Keratinocyte (primary cell): ENCODE data around the gene CAP1. TPM values are rescaled to one million over a fixed set of nuclear protein-coding genes. Genes with fewer than 3 reads are reported as not detected.

ENCODE experiments used
- DNase-seq: peaks from one replicate; pipeline ENCODE4 v3.0.0-alpha.2; 2011; ENCODE audit warnings: low read depth, missing footprints, low spot score
- FAIRE-seq: peaks from 2 replicates; lab custom pipeline; 2011; peaks lifted over from hg19 to GRCh38; lab: Jason Lieb, UNC
- H2AFZ ChIP-seq: 2 replicates; pipeline ENCODE4 v1.6.0; 2012; ENCODE audit warnings: low read length, control low read depth, inconsistent platforms; ENCODE audit not compliant: control insufficient read depth
- H3K27ac ChIP-seq: 2 replicates; pipeline ENCODE4 v1.5.1; 2011; ENCODE audit warnings: low read length; ENCODE audit not compliant: control insufficient read depth, insufficient read depth
- H3K27me3 ChIP-seq: 3 replicates; pipeline ENCODE4 v1.6.0; 2011; ENCODE audit warnings: low read length; ENCODE audit not compliant: control insufficient read depth, insufficient read depth; ENCODE audit errors: extremely low read depth
- H3K36me3 ChIP-seq, 2 experiments: 2 replicates in 1 of 2; 3 replicates in 1 of 2; pipeline ENCODE4 v1.5.1; 2011; ENCODE audit warnings: low read length in 2 of 2, mild to moderate bottlenecking in 1 of 2; ENCODE audit not compliant: control insufficient read depth in 2 of 2, insufficient read depth in 2 of 2; ENCODE audit errors: extremely low read depth in 1 of 2
- H3K4me1 ChIP-seq: 3 replicates; pipeline ENCODE4 v1.5.1; 2011; ENCODE audit warnings: low read length; ENCODE audit not compliant: control insufficient read depth, insufficient read depth; ENCODE audit errors: extremely low read depth
- H3K4me2 ChIP-seq: 3 replicates; pipeline ENCODE4 v1.6.0; 2011; ENCODE audit warnings: low read depth, low read length; ENCODE audit not compliant: control insufficient read depth, insufficient read depth; ENCODE audit errors: extremely low read depth
- H3K4me3 ChIP-seq, 3 experiments: fragments of 200-600 bp in 1 of 3; sonication (generic) in 1 of 3; 2 replicates in 2 of 3; 3 replicates in 1 of 3; pipeline ENCODE4 v1.5.1; 2011 to 2016; ENCODE audit warnings: low read length in 3 of 3, mild to moderate bottlenecking in 3 of 3, control low read depth in 2 of 3, inconsistent platforms in 1 of 3, low read depth in 1 of 3, mixed read lengths in 1 of 3, mixed run types in 1 of 3, moderate library complexity in 1 of 3; ENCODE audit not compliant: control insufficient read depth in 2 of 3, insufficient read depth in 2 of 3; ENCODE audit errors: extremely low read depth in 1 of 3
- H3K79me2 ChIP-seq: 2 replicates; pipeline ENCODE4 v1.6.0; 2012; ENCODE audit warnings: low read length; ENCODE audit not compliant: control insufficient read depth, insufficient read depth
- H3K9ac ChIP-seq: 3 replicates; pipeline ENCODE4 v1.6.0; 2011; ENCODE audit warnings: low read length; ENCODE audit not compliant: control insufficient read depth, insufficient read depth; ENCODE audit errors: extremely low read depth
- H3K9me1 ChIP-seq: 3 replicates; pipeline ENCODE4 v1.6.0; 2011; ENCODE audit warnings: low read length; ENCODE audit not compliant: control insufficient read depth, insufficient read depth; ENCODE audit errors: extremely low read depth
- H3K9me3 ChIP-seq: 2 replicates; pipeline ENCODE4 v1.5.1; 2012; ENCODE audit warnings: low read depth, low read length; ENCODE audit not compliant: control insufficient read depth
- H4K20me1 ChIP-seq: 3 replicates; pipeline ENCODE4 v1.6.0; 2011; ENCODE audit warnings: low read length; ENCODE audit not compliant: control insufficient read depth, insufficient read depth; ENCODE audit errors: extremely low read depth
- CTCF ChIP-seq, 3 experiments: IDR thresholded peaks in 1 of 3; conservative IDR thresholded peaks in 1 of 3; optimal IDR thresholded peaks in 1 of 3; 2 replicates in 2 of 3; 3 replicates in 1 of 3; pipeline versions ENCODE3 to v1.5.1; 2011; ENCODE audit warnings: low read length in 3 of 3, mild to moderate bottlenecking in 3 of 3, moderate library complexity in 2 of 3, control low read depth in 1 of 3, inconsistent platforms in 1 of 3; ENCODE audit not compliant: insufficient read depth in 2 of 3; ENCODE audit errors: extremely low read depth in 1 of 3
- EZH2 ChIP-seq: IDR thresholded peaks from one replicate; pipeline ENCODE4 v1.6.1; 2012; ENCODE audit warnings: inconsistent platforms, mild to moderate bottlenecking, low read length, moderate library complexity
- dilution Hi-C: fragments of 300-500 bp; cut with MboI; formaldehyde crosslinking; loops from one replicate; pipeline ENCODE4 v1.7.0; 2020; ENCODE audit warnings: low sequenced_read_pairs; ENCODE audit not compliant: extremely low pct_ligation_motif_present
- polyA plus RNA-seq, 5 experiments: library from polyadenylated mRNA; depleted of rRNA in 3 of 5; stranded (reverse) in 3 of 5; stranded (forward) in 1 of 5; unstranded in 1 of 5; fragments of >200 nt; gene quantifications; 1 replicate in 1 of 5; 2 replicates in 3 of 5; 3 replicates in 1 of 5; pipeline versions ENCODE4 v1.2.1 to v1.2.3, GENCODE V29; 2011 to 2012; ENCODE audit warnings: missing spikeins in 2 of 5, low read depth in 1 of 5, low replicate concordance in 1 of 5

Gene CAP1
- polyA plus RNA-seq, 1 donor (not counting 4 experiments of a cell fraction or from before 2014, with no cell fraction given), result 959 TPM

- Histone ChIP-seq H3K4me3 (no peak overlapping the region), H2AFZ (no peak overlapping the region), H3K27ac (peak overlapping the region; percentile 94), H3K9me3 (no peaks in the 10 kb centered on the region), H3K27me3 (no peaks in the 10 kb centered on the region), H3K9me1 (no peaks in the 10 kb centered on the region), H3K9ac (peak overlapping the region; percentile 45), H3K36me3 (no peaks in the 10 kb centered on the region), H3K4me1 (peaks cover 33% of the 10 kb centered on the region), H3K4me2 (peak overlapping the region; percentile 55), H3K79me2 (no peaks in the 10 kb centered on the region), H4K20me1 (no peaks in the 10 kb centered on the region)
- no peak for TF ChIP-seq EZH2
- TF ChIP-seq CTCF (optimal IDR thresholded peaks at IDR 0.05 in 1 of 3, IDR thresholded peaks at IDR 0.05 in 1 of 3, conservative IDR thresholded peaks at IDR 0.05 in 1 of 3; ENCODE audit: extremely low read depth in 1 of 3, insufficient read depth in 2 of 3, low read length in 3 of 3), result no peak
- FAIRE-seq, result peak; percentile 93
- dilution Hi-C loops, result no loop called here
- peak; percentile 62 for DNase-seq
Measured at GRCh38 chr1:40014812-40015594, 25.5 kb upstream of the CAP1 start.

GRCh38 chr1:40017951-40018575 is 22.5 kb upstream of the CAP1 start:
- Histone ChIP-seq H3K79me2 (no peaks in the 10 kb centered on the region), H2AFZ (no peak overlapping the region), H3K4me3 (no peak overlapping the region), H3K4me1 (peaks cover 28% of the 10 kb centered on the region), H3K4me2 (no peak overlapping the region), H3K36me3 (no peaks in the 10 kb centered on the region), H3K27ac (no peak overlapping the region), H3K9me1 (no peaks in the 10 kb centered on the region), H3K9ac (no peak overlapping the region), H3K27me3 (no peaks in the 10 kb centered on the region), H3K9me3 (no peaks in the 10 kb centered on the region), H4K20me1 (no peaks in the 10 kb centered on the region)
- TF ChIP-seq EZH2, result no peak
- TF ChIP-seq CTCF (optimal IDR thresholded peaks at IDR 0.05 in 1 of 3, IDR thresholded peaks at IDR 0.05 in 1 of 3, conservative IDR thresholded peaks at IDR 0.05 in 1 of 3; ENCODE audit: extremely low read depth in 1 of 3, insufficient read depth in 2 of 3, low read length in 3 of 3), result no peak
- FAIRE-seq (no peak), DNase-seq (no peak)
- dilution Hi-C loops, result no loop called here
